RCC 7860 (cell line): Measurements from ENCODE around the gene MTHFD2.
"Not testable (repeated sequence)": the region's sequence is repeated elsewhere in the genome, so short reads cannot be mapped to it uniquely, and the experiment has no call there.

Experiments
- DNase-seq: peaks from one replicate; pipeline ENCODE4 v3.0.0-alpha.2; 2015; ENCODE audit warnings: low spot score
- FAIRE-seq: peaks from 2 replicates; lab custom pipeline; 2012; peaks lifted over from hg19 to GRCh38; lab: Jason Lieb, UNC

Gene MTHFD2

GRCh38 chr2:74198461-74199274 is at the start of gene MTHFD2:
TSS of gene MTHFD2 (plus strand) at chr2:74198615. CDS start at chr2:74198642, 27 bp downstream.
- peak; percentile 69 for FAIRE-seq

GRCh38 chr2:74149247-74149525 is 49.2 kb upstream of the MTHFD2 start:
- DNase-seq (no peak), FAIRE-seq (no peak)

More at GRCh38 chr2:74198461-74199274, at the start of gene MTHFD2:
- peak; percentile 96 for DNase-seq

- FAIRE-seq (no peak), DNase-seq (no peak)
Measured at GRCh38 chr2:74149570-74150319, 48.7 kb upstream of the MTHFD2 start.

GRCh38 chr2:74152954-74153353 is 45.5 kb upstream of the MTHFD2 start:
- no peak for FAIRE-seq

GRCh38 chr2:74155830-74156229 is 42.6 kb upstream of the MTHFD2 start:
- FAIRE-seq (no peak), DNase-seq (no peak)

More at GRCh38 chr2:74152954-74153353, 45.5 kb upstream of the MTHFD2 start:
- no peak for DNase-seq

GRCh38 chr2:74162951-74163350 is 35.5 kb upstream of the MTHFD2 start:
- DNase-seq (no peak), FAIRE-seq (no peak)

GRCh38 chr2:74164761-74165160 is 33.7 kb upstream of the MTHFD2 start:
- FAIRE-seq (no peak), DNase-seq (no peak)

GRCh38 chr2:74168739-74169138 is 29.7 kb upstream of the MTHFD2 start:
- no peak for FAIRE-seq
- no peak for DNase-seq

- FAIRE-seq (no peak), DNase-seq (no peak)
Measured at GRCh38 chr2:74174909-74175308, 23.5 kb upstream of the MTHFD2 start.

- no peak for DNase-seq
Measured at GRCh38 chr2:74177696-74178095, 20.7 kb upstream of the MTHFD2 start.

GRCh38 chr2:74178211-74179062 is 20.0 kb upstream of the MTHFD2 start, which contains the start of gene MOB1A:
TSS of gene MOB1A (minus strand) at chr2:74178879. CDS start at chr2:74178674, 205 bp downstream.
- FAIRE-seq (peak; percentile 90), DNase-seq (peak; percentile 93)

More at GRCh38 chr2:74177696-74178095, 20.7 kb upstream of the MTHFD2 start:
- FAIRE-seq, result no peak

GRCh38 chr2:74179063-74179865 is 19.2 kb upstream of the MTHFD2 start:
- DNase-seq (no peak), FAIRE-seq (no peak)

GRCh38 chr2:74181739-74182138 is 16.7 kb upstream of the MTHFD2 start:
- no peak for DNase-seq
- no peak for FAIRE-seq

- no peak for FAIRE-seq
- no peak for DNase-seq
Measured at GRCh38 chr2:74183878-74184277, 14.5 kb upstream of the MTHFD2 start.

- DNase-seq (no peak), FAIRE-seq (no peak)
Measured at GRCh38 chr2:74186038-74186437, 12.4 kb upstream of the MTHFD2 start.

GRCh38 chr2:74186706-74187105 is 11.7 kb upstream of the MTHFD2 start:
- not testable (repeated sequence) for FAIRE-seq, DNase-seq

- no peak for FAIRE-seq
Measured at GRCh38 chr2:74188018-74188601, 10.3 kb upstream of the MTHFD2 start.

GRCh38 chr2:74188696-74189095 is 9.7 kb upstream of the MTHFD2 start:
- no peak for FAIRE-seq
- no peak for DNase-seq

More at GRCh38 chr2:74188018-74188601, 10.3 kb upstream of the MTHFD2 start:
- DNase-seq, result no peak

- FAIRE-seq (no peak), DNase-seq (no peak)
Measured at GRCh38 chr2:74191596-74192380, 6.6 kb upstream of the MTHFD2 start.
